DND-41 (cell line): ENCODE results near the gene PRSS12.

ENCODE experiments used
- ATAC-seq: fragments of 200-7000 bp; cut with Tn5 transposase; 3 replicates; pipeline ENCODE4 v1.9.1; 2021; ENCODE audit warnings: low read depth; ENCODE audit not compliant: insufficient read depth
- DNase-seq: peaks from one replicate; pipeline ENCODE4 v3.0.0-alpha.2; 2020
- H2AFZ ChIP-seq: 2 replicates; pipeline ENCODE4 v1.6.0; 2012; ENCODE audit warnings: low read depth, low read length
- H3K27ac ChIP-seq: 2 replicates; pipeline ENCODE4 v1.5.1; 2012; ENCODE audit warnings: low read length, inconsistent platforms
- H3K27me3 ChIP-seq: fragments of 200-600 bp; sonication (generic); 2 replicates; pipeline ENCODE4 v1.6.0; 2012; ENCODE audit warnings: low read length, mild to moderate bottlenecking, inconsistent platforms; ENCODE audit not compliant: insufficient read depth, poor library complexity
- H3K36me3 ChIP-seq: 2 replicates; pipeline ENCODE4 v1.5.1; 2012; ENCODE audit warnings: low read length, inconsistent platforms; ENCODE audit not compliant: insufficient read depth
- H3K4me1 ChIP-seq: 2 replicates; pipeline ENCODE4 v1.5.1; 2012; ENCODE audit warnings: mild to moderate bottlenecking, low read length; ENCODE audit not compliant: insufficient read depth
- H3K4me2 ChIP-seq: 2 replicates; pipeline ENCODE4 v1.6.0; 2012; ENCODE audit warnings: mild to moderate bottlenecking, moderate library complexity, low read length, inconsistent platforms; ENCODE audit not compliant: insufficient read depth
- H3K4me3 ChIP-seq, 2 experiments: fragments of 200-600 bp in 1 of 2; shearing (Covaris generic) in 1 of 2; 2 replicates each; pipeline ENCODE4 v1.5.1; 2012 to 2016; ENCODE audit warnings: inconsistent platforms in 2 of 2, low read length in 2 of 2, mild to moderate bottlenecking in 2 of 2, low read depth in 1 of 2, moderate library complexity in 1 of 2
- H3K79me2 ChIP-seq: 2 replicates; pipeline ENCODE4 v1.6.0; 2012; ENCODE audit warnings: low read length, inconsistent platforms; ENCODE audit not compliant: insufficient read depth
- H3K9ac ChIP-seq: 2 replicates; pipeline ENCODE4 v1.6.0; 2012; ENCODE audit warnings: low read depth, mild to moderate bottlenecking, inconsistent platforms, low read length, moderate library complexity
- H3K9me3 ChIP-seq: 2 replicates; pipeline ENCODE4 v1.5.1; 2012; ENCODE audit warnings: low read length, moderate library complexity, mild to moderate bottlenecking, inconsistent platforms; ENCODE audit not compliant: insufficient read depth, severe bottlenecking
- H4K20me1 ChIP-seq: 2 replicates; pipeline ENCODE4 v1.6.0; 2012; ENCODE audit warnings: low read length; ENCODE audit not compliant: insufficient read depth
- CTCF ChIP-seq: IDR thresholded peaks from 2 replicates; pipeline ENCODE4 v1.5.1; 2012; ENCODE audit warnings: borderline replicate concordance, low read length, moderate library complexity, mild to moderate bottlenecking; ENCODE audit not compliant: poor library complexity, severe bottlenecking; ENCODE audit errors: extremely low read depth
- EZH2 ChIP-seq: IDR thresholded peaks from 3 replicates; pipeline ENCODE4 v1.6.1; 2012; ENCODE audit warnings: borderline replicate concordance, low read depth, mild to moderate bottlenecking, moderate library complexity, low read length, inconsistent platforms; ENCODE audit not compliant: severe bottlenecking

The PRSS12 gene

GRCh38 chr4:118327554-118328241 is 25.1 kb downstream of the PRSS12 start:
- DNase-seq (no peak), ATAC-seq (no peak)
- Histone ChIP-seq H3K36me3 (no peaks in the 10 kb centered on the region), H3K4me2 (no peak overlapping the region), H3K9ac (no peak overlapping the region), H3K27me3 (no peaks in the 10 kb centered on the region), H3K4me1 (no peaks in the 10 kb centered on the region), H3K79me2 (no peaks in the 10 kb centered on the region), H3K9me3 (no peaks in the 10 kb centered on the region), H2AFZ (no peak overlapping the region), H3K4me3 (no peak overlapping the region), H3K27ac (no peak overlapping the region), H4K20me1 (no peaks in the 10 kb centered on the region)
- TF ChIP-seq EZH2 (no peak), CTCF (no peak)

- H3K9me3 ChIP-seq, result no peaks in the 10 kb centered on the region
- H2AFZ ChIP-seq, result no peak overlapping the region
- H3K9ac ChIP-seq, result no peak overlapping the region
- no peaks in the 10 kb centered on the region for H4K20me1 ChIP-seq
- DNase-seq, result no peak
- TF ChIP-seq EZH2 (no peak), CTCF (no peak)
- H3K79me2 ChIP-seq, result no peaks in the 10 kb centered on the region
- no peak overlapping the region for H3K27ac ChIP-seq
- no peak for ATAC-seq
- H3K4me2 ChIP-seq, result no peak overlapping the region
- H3K36me3 ChIP-seq, result no peaks in the 10 kb centered on the region
- H3K4me1 ChIP-seq, result no peaks in the 10 kb centered on the region
- no peaks in the 10 kb centered on the region for H3K27me3 ChIP-seq
- H3K4me3 ChIP-seq, result no peak overlapping the region
These were observed 26.2 kb downstream of the PRSS12 start for GRCh38 chr4:118326585-118326984.

- TF ChIP-seq EZH2 (no peak), CTCF (no peak)
- ATAC-seq (no peak), DNase-seq (no peak)
- Histone ChIP-seq H2AFZ (no peak overlapping the region), H3K4me3 (no peak overlapping the region), H4K20me1 (no peaks in the 10 kb centered on the region), H3K9me3 (no peaks in the 10 kb centered on the region), H3K4me1 (no peaks in the 10 kb centered on the region), H3K9ac (no peak overlapping the region), H3K27ac (no peak overlapping the region), H3K36me3 (no peaks in the 10 kb centered on the region), H3K79me2 (no peaks in the 10 kb centered on the region), H3K4me2 (no peak overlapping the region), H3K27me3 (no peaks in the 10 kb centered on the region)
These were observed 27.4 kb downstream of the PRSS12 start for GRCh38 chr4:118325431-118325830.
